HCT116 (cell line): ENCODE data around the gene PPP1R11. TPM values are rescaled to one million over a fixed set of nuclear protein-coding genes. Genes with fewer than 3 reads are reported as not detected.
A peak's percentile ranks its signal among the peaks of the same experiment; 100 is the strongest.

ENCODE experiments used
- ATAC-seq: fragments of 200-7000 bp; cut with Tn5 transposase; 2 replicates; pipeline ENCODE4 v1.9.1; 2020; ENCODE audit warnings: mild to moderate bottlenecking, moderate library complexity
- BruUV-seq: library from RNA; stranded (reverse); fragments of 400-500 nt; replicated peaks from 2 replicates; lab custom pipeline; 2021; lab: Mats Ljungman, UMichigan
- CTCF ChIA-PET: fragments of 300-600 bp; sonication (Branson Sonifier 250); formaldehyde crosslinking; loops from one replicate; lab custom pipeline; 2021; ENCODE audit warnings: antibody characterized with exemption; lab: Charles Lee
- POLR2A ChIA-PET: fragments of 300-600, 350-600 bp; sonication (Branson Sonifier 250); formaldehyde crosslinking; loops from one replicate; lab custom pipeline; 2021; ENCODE audit warnings: antibody characterized with exemption; lab: Charles Lee
- RAD21 ChIA-PET, 2 experiments: fragments of 300-600 bp; sonication (Branson Sonifier 250); formaldehyde crosslinking; loops; one replicate each; lab custom pipeline; 2023; ENCODE audit warnings: low total read pairs in 2 of 2; ENCODE audit not compliant: uncharacterized antibody in 2 of 2, unreplicated experiment in 2 of 2, low non-redundant PET in 1 of 2; lab: Charles Lee
- DNase-seq: peaks from one replicate; pipeline ENCODE4 v3.0.0-alpha.2; 2010; ENCODE audit warnings: low read depth, low spot score
- H2AFZ ChIP-seq: fragments of 200-600 bp; shearing (Covaris generic), sonication (generic); 2 replicates; pipeline ENCODE4 v1.6.1; 2017; ENCODE audit warnings: low read depth, mixed run types, mixed read lengths, antibody characterized with exemption, low read length; ENCODE audit not compliant: poor library complexity, severe bottlenecking
- H3K27ac ChIP-seq: 2 replicates; pipeline ENCODE4 v1.5.1; 2012; ENCODE audit warnings: low read depth, low read length
- H3K27me3 ChIP-seq: fragments of 200-600 bp; sonication (generic); 2 replicates; pipeline ENCODE4 v1.6.1; 2016; ENCODE audit warnings: mixed run types, low read length, mixed read lengths; ENCODE audit not compliant: insufficient read depth
- H3K36me3 ChIP-seq, 2 experiments: fragments of 200-500 bp in 1 of 2; fragments of 200-600 bp in 1 of 2; sonication (Bioruptor generic) in 1 of 2; sonication (generic) in 1 of 2; 2 replicates each; pipeline versions ENCODE4 v1.5.1 to v1.6.1; 2014 to 2016; ENCODE audit warnings: low read length in 2 of 2, inconsistent platforms in 1 of 2, mixed read lengths in 1 of 2, mixed run types in 1 of 2; ENCODE audit not compliant: insufficient read depth in 2 of 2, control insufficient read depth in 1 of 2
- H3K4me1 ChIP-seq, 2 experiments: fragments of 200-600 bp in 1 of 2; sonication (generic) in 1 of 2; 2 replicates each; pipeline versions ENCODE4 v1.5.1 to v1.6.1; 2012 to 2017; ENCODE audit warnings: low read length in 2 of 2, inconsistent platforms in 1 of 2, mild to moderate bottlenecking in 1 of 2, mixed read lengths in 1 of 2, mixed run types in 1 of 2, moderate library complexity in 1 of 2; ENCODE audit not compliant: insufficient read depth in 2 of 2, control insufficient read depth in 1 of 2
- H3K4me2 ChIP-seq: fragments of 200-600 bp; sonication (generic); 2 replicates; pipeline ENCODE4 v1.6.1; 2017; ENCODE audit warnings: mixed run types, low read length, mixed read lengths
- H3K4me3 ChIP-seq, 2 experiments: fragments of 200-600 bp in 1 of 2; sonication (generic) in 1 of 2; replicated peaks in 1 of 2; 2 replicates each; pipeline ENCODE4 v1.5.1; 2011 to 2016; ENCODE audit warnings: low read length in 2 of 2, control low read depth in 1 of 2, low read depth in 1 of 2, mild to moderate bottlenecking in 1 of 2, mixed read lengths in 1 of 2, mixed run types in 1 of 2
- H3K79me2 ChIP-seq: fragments of 200-600 bp; sonication (generic); 2 replicates; pipeline ENCODE4 v1.6.1; 2017; ENCODE audit warnings: mild to moderate bottlenecking, mixed run types, low read length, moderate library complexity, mixed read lengths; ENCODE audit not compliant: insufficient read depth
- H3K9ac ChIP-seq: fragments of 200-600 bp; sonication (generic); 2 replicates; pipeline ENCODE4 v1.6.1; 2016; ENCODE audit warnings: low read length, mixed read lengths
- H3K9me2 ChIP-seq: fragments of 200-600 bp; sonication (generic), shearing (Covaris generic); 2 replicates; pipeline ENCODE4 v1.6.1; 2017; ENCODE audit warnings: mixed run types, mild to moderate bottlenecking, moderate library complexity; ENCODE audit not compliant: insufficient read depth
- H3K9me3 ChIP-seq, 2 experiments: fragments of 200-500 bp in 1 of 2; fragments of 200-600 bp in 1 of 2; sonication (Bioruptor generic) in 1 of 2; sonication (generic) in 1 of 2; 2 replicates each; pipeline ENCODE4 v1.6.1; 2014 to 2017; ENCODE audit warnings: low read length in 2 of 2, mixed read lengths in 2 of 2, inconsistent platforms in 1 of 2, low read depth in 1 of 2, mild to moderate bottlenecking in 1 of 2, mixed run types in 1 of 2, moderate library complexity in 1 of 2; ENCODE audit not compliant: control insufficient read depth in 1 of 2, insufficient read depth in 1 of 2
- H4K20me1 ChIP-seq: fragments of 200-600 bp; sonication (generic), shearing (Covaris generic); 2 replicates; pipeline ENCODE4 v1.6.1; 2017; ENCODE audit warnings: mixed run types, mild to moderate bottlenecking, moderate library complexity; ENCODE audit not compliant: insufficient read depth
- EGR1 ChIP-seq: IDR thresholded peaks from 2 replicates; pipeline ENCODE4 v1.6.1; 2012; ENCODE audit warnings: low read depth
- EZH2phosphoT487 ChIP-seq: fragments of 200-600 bp; IDR thresholded peaks from 2 replicates; pipeline ENCODE4 v1.6.1; 2018; ENCODE audit warnings: antibody characterized with exemption, borderline replicate concordance
- JUND ChIP-seq: IDR thresholded peaks from 2 replicates; pipeline ENCODE4 v1.6.1; 2012
- REST ChIP-seq: IDR thresholded peaks from 2 replicates; pipeline ENCODE4 v1.6.1; 2012; ENCODE audit warnings: low read depth
- YY1 ChIP-seq: IDR thresholded peaks from 2 replicates; pipeline ENCODE4 v1.6.1; 2011; ENCODE audit warnings: low read length, low read depth, moderate library complexity, mild to moderate bottlenecking; ENCODE audit not compliant: insufficient replicate concordance; ENCODE audit errors: extremely low read depth
- ZNF274 ChIP-seq: fragments of 200-500 bp; sonication (Bioruptor generic); IDR thresholded peaks from 2 replicates; pipeline ENCODE4 v1.6.1; 2014; ENCODE audit warnings: mild to moderate bottlenecking, low read depth, low read length, inconsistent platforms
- intact Hi-C: fragments of 100-400 bp; cut with micrococcal nuclease; formaldehyde crosslinking; loops from 2 replicates; pipeline ENCODE4 v1.10.0; 2022
- total RNA-seq: library from RNA; stranded (reverse); gene quantifications from one replicate; pipeline ENCODE4 v1.2.1, GENCODE V29; 2021; ENCODE audit not compliant: unreplicated experiment
- TF ChIP-seq, protein P1 (sequence below): IDR thresholded peaks from 2 replicates; pipeline ENCODE4 v1.6.1; 2012
- TF ChIP-seq, protein P2 (sequence below), 3 experiments: fragments of 200-600 bp in 1 of 3; sonication (generic) in 1 of 3; IDR thresholded peaks in 2 of 3; conservative IDR thresholded peaks in 1 of 3; 2 replicates each; pipeline ENCODE4 v1.5.1; 2012 to 2017; ENCODE audit warnings: low read depth in 2 of 3, low read length in 2 of 3, antibody characterized with exemption in 1 of 3, borderline replicate concordance in 1 of 3, control low read depth in 1 of 3, mild to moderate bottlenecking in 1 of 3, mixed read lengths in 1 of 3, mixed run types in 1 of 3, moderate library complexity in 1 of 3; ENCODE audit not compliant: insufficient read depth in 1 of 3

Gene PPP1R11
- total RNA-seq, 1 experiment from 2014 or later, result 29.3 TPM

GRCh38 chr6:30092852-30093543 lies 26.0 kb downstream of the PPP1R11 start:
- POLR2A ChIA-PET, result interaction anchor here (1.7 kb wide), 1 partner anchor 9 kb away, joined by 18 read pairs; no protein-coding TSS in a partner anchor

More at GRCh38 chr6:30092852-30093543, 26.0 kb downstream of the PPP1R11 start:
- Histone ChIP-seq H3K27ac (no peak overlapping the region), H3K27me3 (no peaks in the 10 kb centered on the region), H3K79me2 (no peaks in the 10 kb centered on the region), H3K4me1 (peaks cover 21 to 50% of the 10 kb centered on the region in 2 experiments), H3K36me3 (no peaks in the 10 kb centered on the region), H2AFZ (no peak overlapping the region), H3K9me2 (no peaks in the 10 kb centered on the region), H4K20me1 (no peaks in the 10 kb centered on the region), H3K9me3 (no peaks in the 10 kb centered on the region), H3K4me2 (peak overlapping the region; percentile 87), H3K9ac (no peak overlapping the region), H3K4me3 (no peak overlapping the region)
- ATAC-seq (no peak), DNase-seq (no peak)
- ChIA-PET CTCF (interaction anchor here (1.2 to 2.2 kb wide), 2 partner anchors 10 kb away, joined by 4 to 8 read pairs; no protein-coding TSS in a partner anchor), RAD21 (no interaction called here)
- intact Hi-C loops, result no loop called here
- TF ChIP-seq, protein P1, sequence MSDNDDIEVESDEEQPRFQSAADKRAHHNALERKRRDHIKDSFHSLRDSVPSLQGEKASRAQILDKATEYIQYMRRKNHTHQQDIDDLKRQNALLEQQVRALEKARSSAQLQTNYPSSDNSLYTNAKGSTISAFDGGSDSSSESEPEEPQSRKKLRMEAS, result no peak
- TF ChIP-seq YY1, result no peak
- no peak for TF ChIP-seq EGR1
- no peak for TF ChIP-seq EZH2phosphoT487
- TF ChIP-seq ZNF274, result no peak
- no peak for TF ChIP-seq REST
- TF ChIP-seq, protein P2, sequence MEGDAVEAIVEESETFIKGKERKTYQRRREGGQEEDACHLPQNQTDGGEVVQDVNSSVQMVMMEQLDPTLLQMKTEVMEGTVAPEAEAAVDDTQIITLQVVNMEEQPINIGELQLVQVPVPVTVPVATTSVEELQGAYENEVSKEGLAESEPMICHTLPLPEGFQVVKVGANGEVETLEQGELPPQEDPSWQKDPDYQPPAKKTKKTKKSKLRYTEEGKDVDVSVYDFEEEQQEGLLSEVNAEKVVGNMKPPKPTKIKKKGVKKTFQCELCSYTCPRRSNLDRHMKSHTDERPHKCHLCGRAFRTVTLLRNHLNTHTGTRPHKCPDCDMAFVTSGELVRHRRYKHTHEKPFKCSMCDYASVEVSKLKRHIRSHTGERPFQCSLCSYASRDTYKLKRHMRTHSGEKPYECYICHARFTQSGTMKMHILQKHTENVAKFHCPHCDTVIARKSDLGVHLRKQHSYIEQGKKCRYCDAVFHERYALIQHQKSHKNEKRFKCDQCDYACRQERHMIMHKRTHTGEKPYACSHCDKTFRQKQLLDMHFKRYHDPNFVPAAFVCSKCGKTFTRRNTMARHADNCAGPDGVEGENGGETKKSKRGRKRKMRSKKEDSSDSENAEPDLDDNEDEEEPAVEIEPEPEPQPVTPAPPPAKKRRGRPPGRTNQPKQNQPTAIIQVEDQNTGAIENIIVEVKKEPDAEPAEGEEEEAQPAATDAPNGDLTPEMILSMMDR (IDR thresholded peaks at IDR 0.05 in 2 of 3, conservative IDR thresholded peaks at IDR 0.05 in 1 of 3; ENCODE audit: borderline replicate concordance in 1 of 3, insufficient read depth in 1 of 3, low read depth in 2 of 3, low read length in 2 of 3), result no peak
- no peak for TF ChIP-seq JUND
- no TSS peak for BruUV-seq
